HepG2 (cell line): ENCODE measurements around the gene TH. TPM values are rescaled to one million over a fixed set of nuclear protein-coding genes. Genes with fewer than 3 reads are reported as not detected.

Experiments
- ARNT2 ChIP-seq: sonication (generic); formaldehyde crosslinking; IDR thresholded peaks from 2 replicates; pipeline ENCODE4 v1.8.0; 2022; ENCODE audit warnings: mild to moderate bottlenecking, low read depth, missing genetic modification reagents, moderate library complexity
- ATAD3A ChIP-seq: sonication (generic); formaldehyde crosslinking; IDR thresholded peaks from 2 replicates; pipeline ENCODE4 v1.4.0; 2020; ENCODE audit warnings: missing genetic modification reagents
- CENPX ChIP-seq: sonication (generic); formaldehyde crosslinking; IDR thresholded peaks from 2 replicates; pipeline ENCODE4 v1.9.0; 2021; ENCODE audit warnings: mild to moderate bottlenecking, missing genetic modification reagents, moderate library complexity
- HMGA1 ChIP-seq: sonication (generic); formaldehyde crosslinking; conservative IDR thresholded peaks from 2 replicates; pipeline ENCODE4 v1.4.0; 2020; ENCODE audit warnings: missing genetic modification reagents
- HNRNPK ChIP-seq: fragments of 200-400 bp; formaldehyde crosslinking; IDR thresholded peaks from 2 replicates; pipeline ENCODE4 v1.6.1; 2018; ENCODE audit warnings: low read length, low read depth, moderate library complexity, mild to moderate bottlenecking; ENCODE audit not compliant: poor library complexity, severe bottlenecking
- NONO ChIP-seq, 2 experiments: fragments of 450-650 bp in 1 of 2; sonication (generic) in 1 of 2; formaldehyde crosslinking in 1 of 2; IDR thresholded peaks in 1 of 2; conservative IDR thresholded peaks in 1 of 2; 2 replicates each; pipeline versions ENCODE4 v1.6.1 to v1.8.0; 2017 to 2022; ENCODE audit warnings: mild to moderate bottlenecking in 1 of 2, missing genetic modification reagents in 1 of 2, moderate library complexity in 1 of 2
- SETDB1 ChIP-seq: sonication (generic); formaldehyde crosslinking; IDR thresholded peaks from 2 replicates; pipeline ENCODE4 v1.5.1; 2020; ENCODE audit warnings: missing genetic modification reagents, mild to moderate bottlenecking, borderline replicate concordance
- SMAD9 ChIP-seq: sonication (generic); formaldehyde crosslinking; IDR thresholded peaks from 2 replicates; pipeline ENCODE4 v1.5.1; 2020; ENCODE audit warnings: mild to moderate bottlenecking, missing genetic modification reagents
- SRF ChIP-seq: IDR thresholded peaks from 2 replicates; pipeline ENCODE4 v1.6.1; 2011; ENCODE audit warnings: mild to moderate bottlenecking, low read depth, low read length, moderate library complexity
- TAF1 ChIP-seq: sonication (generic); formaldehyde crosslinking; IDR thresholded peaks from 2 replicates; pipeline ENCODE4 v1.4.0; 2020; ENCODE audit warnings: missing genetic modification reagents
- ZNF33A ChIP-seq: sonication (generic); formaldehyde crosslinking; IDR thresholded peaks from 2 replicates; pipeline ENCODE4 v1.5.1; 2020; ENCODE audit warnings: missing genetic modification reagents, mild to moderate bottlenecking, moderate library complexity, borderline replicate concordance
- ZNF44 ChIP-seq: sonication (generic); formaldehyde crosslinking; IDR thresholded peaks from 2 replicates; pipeline ENCODE4 v1.5.1; 2020; ENCODE audit warnings: mild to moderate bottlenecking, missing genetic modification reagents
- ZNF512B ChIP-seq: sonication (generic); formaldehyde crosslinking; IDR thresholded peaks from 2 replicates; pipeline ENCODE4 v1.5.1; 2020; ENCODE audit warnings: missing genetic modification reagents, mild to moderate bottlenecking, borderline replicate concordance
- ZNF572 ChIP-seq: sonication (generic); formaldehyde crosslinking; IDR thresholded peaks from 2 replicates; pipeline ENCODE4 v1.5.1; 2020; ENCODE audit warnings: mild to moderate bottlenecking, missing genetic modification reagents
- ZNF749 ChIP-seq: sonication (generic); formaldehyde crosslinking; IDR thresholded peaks from 2 replicates; pipeline ENCODE4 v1.8.0; 2022; ENCODE audit warnings: mild to moderate bottlenecking, missing genetic modification reagents, moderate library complexity, borderline replicate concordance
- ZSCAN25 ChIP-seq: sonication (generic); formaldehyde crosslinking; IDR thresholded peaks from 2 replicates; pipeline ENCODE4 v1.8.0; 2022; ENCODE audit warnings: mild to moderate bottlenecking, missing genetic modification reagents
- polyA plus RNA-seq, 8 experiments: library from polyadenylated mRNA; depleted of rRNA in 3 of 8; stranded (reverse) in 7 of 8; unstranded in 1 of 8; fragments of >200 nt; fragmentation: Illumina TruSeq in 4 of 8; extraction: Trizol in 4 of 8; gene quantifications; 2 replicates each; pipeline versions ENCODE4 v1.2.1 to v1.2.3, GENCODE V29; 2011 to 2016; ENCODE audit warnings: low read depth in 4 of 8, missing spikeins in 1 of 8, mixed read lengths in 1 of 8; ENCODE audit not compliant: insufficient read depth in 1 of 8
- total RNA-seq, 5 experiments: library from RNA; depleted of rRNA; stranded (reverse); fragments of >200 nt; fragmentation: Illumina TruSeq; extraction: Trizol; gene quantifications; 2 replicates each; pipeline ENCODE4 v1.2.3, GENCODE V29; 2016; ENCODE audit warnings: low read depth in 1 of 5
- TF ChIP-seq, protein P1 (sequence below): sonication (generic); formaldehyde crosslinking; IDR thresholded peaks from 2 replicates; pipeline ENCODE4 v1.8.0; 2022; ENCODE audit warnings: low read depth, missing genetic modification reagents
- TF ChIP-seq, protein P2 (sequence below): sonication (generic); IDR thresholded peaks from 2 replicates; pipeline ENCODE4 v1.6.1; 2016; ENCODE audit warnings: low read depth, borderline replicate concordance
- TF ChIP-seq, protein P3 (sequence below): sonication (generic); formaldehyde crosslinking; IDR thresholded peaks from 2 replicates; pipeline ENCODE4 v1.8.1; 2023; ENCODE audit warnings: missing genetic modification reagents, inconsistent platforms, borderline replicate concordance
- TF ChIP-seq, protein P4 (sequence below): IDR thresholded peaks from 2 replicates; pipeline ENCODE4 v1.6.1; 2012; ENCODE audit warnings: inconsistent platforms

The TH gene
- total and polyA plus RNA-seq, 2 of the 13 experiments (the other 11 are each of a cell fraction or from before 2014, with no cell fraction given): 0.36 TPM; not detected in 1

DNA sequence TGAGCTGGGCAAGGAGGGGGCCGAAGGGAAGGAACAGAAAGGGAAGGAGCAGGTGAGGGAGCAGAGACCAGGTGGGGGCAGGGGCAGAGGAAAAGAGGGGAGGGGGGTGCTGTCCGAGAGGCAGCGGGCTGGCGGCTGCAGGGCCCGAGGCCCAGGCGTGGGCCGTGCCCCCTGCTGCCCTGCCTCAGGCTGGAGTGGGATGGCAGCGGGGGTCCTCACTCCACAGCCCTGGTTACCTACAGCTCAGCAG lies 34.7 kb downstream of the TH start (continued):
- TF ChIP-seq ARNT2 (CRISPR knock-in tag) (no peak), ZSCAN25 (CRISPR knock-in tag) (0 out of 2 replicates have a peak, but pooled peaks have one; percentile 34), SETDB1 (CRISPR knock-in tag) (no peak), ZNF33A (CRISPR knock-in tag) (no peak), NONO (IDR thresholded peaks at IDR 0.05) (no peak), NONO (CRISPR knock-in tag; conservative IDR thresholded peaks at IDR 0.05) (no peak; the same call in 1 of the 2 replicates), SMAD9 (CRISPR knock-in tag) (no peak), HMGA1 (CRISPR knock-in tag) (no peak), CENPX (CRISPR knock-in tag) (no peak), ZNF572 (no peak), ZNF749 (CRISPR knock-in tag) (peak; percentile 89; the same call in 1 of the 2 replicates), TAF1 (CRISPR knock-in tag) (no peak), SRF (no peak), ZNF512B (CRISPR knock-in tag) (0 out of 2 replicates have a peak, but pooled peaks have one; percentile 16), HNRNPK (peak; percentile 81), ZNF44 (CRISPR knock-in tag) (no peak), ATAD3A (CRISPR knock-in tag) (no peak)
- TF ChIP-seq, protein P1, sequence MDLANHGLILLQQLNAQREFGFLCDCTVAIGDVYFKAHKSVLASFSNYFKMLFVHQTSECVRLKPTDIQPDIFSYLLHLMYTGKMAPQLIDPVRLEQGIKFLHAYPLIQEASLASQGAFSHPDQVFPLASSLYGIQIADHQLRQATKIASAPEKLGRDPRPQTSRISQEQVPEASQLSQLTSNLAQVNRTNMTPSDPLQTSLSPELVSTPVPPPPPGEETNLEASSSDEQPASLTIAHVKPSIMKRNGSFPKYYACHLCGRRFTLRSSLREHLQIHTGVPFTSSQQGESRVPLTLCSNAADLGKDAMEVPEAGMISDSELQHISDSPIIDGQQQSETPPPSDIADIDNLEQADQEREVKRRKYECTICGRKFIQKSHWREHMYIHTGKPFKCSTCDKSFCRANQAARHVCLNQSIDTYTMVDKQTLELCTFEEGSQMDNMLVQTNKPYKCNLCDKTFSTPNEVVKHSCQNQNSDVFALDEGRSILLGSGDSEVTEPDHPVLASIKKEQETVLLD: no peak
- TF ChIP-seq, protein P2, sequence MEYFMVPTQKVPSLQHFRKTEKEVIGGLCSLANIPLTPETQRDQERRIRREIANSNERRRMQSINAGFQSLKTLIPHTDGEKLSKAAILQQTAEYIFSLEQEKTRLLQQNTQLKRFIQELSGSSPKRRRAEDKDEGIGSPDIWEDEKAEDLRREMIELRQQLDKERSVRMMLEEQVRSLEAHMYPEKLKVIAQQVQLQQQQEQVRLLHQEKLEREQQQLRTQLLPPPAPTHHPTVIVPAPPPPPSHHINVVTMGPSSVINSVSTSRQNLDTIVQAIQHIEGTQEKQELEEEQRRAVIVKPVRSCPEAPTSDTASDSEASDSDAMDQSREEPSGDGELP: no peak
- TF ChIP-seq, protein P3, sequence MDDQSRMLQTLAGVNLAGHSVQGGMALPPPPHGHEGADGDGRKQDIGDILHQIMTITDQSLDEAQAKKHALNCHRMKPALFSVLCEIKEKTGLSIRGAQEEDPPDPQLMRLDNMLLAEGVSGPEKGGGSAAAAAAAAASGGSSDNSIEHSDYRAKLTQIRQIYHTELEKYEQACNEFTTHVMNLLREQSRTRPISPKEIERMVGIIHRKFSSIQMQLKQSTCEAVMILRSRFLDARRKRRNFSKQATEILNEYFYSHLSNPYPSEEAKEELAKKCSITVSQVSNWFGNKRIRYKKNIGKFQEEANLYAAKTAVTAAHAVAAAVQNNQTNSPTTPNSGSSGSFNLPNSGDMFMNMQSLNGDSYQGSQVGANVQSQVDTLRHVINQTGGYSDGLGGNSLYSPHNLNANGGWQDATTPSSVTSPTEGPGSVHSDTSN (CRISPR knock-in tag): no peak
- TF ChIP-seq, protein P4, sequence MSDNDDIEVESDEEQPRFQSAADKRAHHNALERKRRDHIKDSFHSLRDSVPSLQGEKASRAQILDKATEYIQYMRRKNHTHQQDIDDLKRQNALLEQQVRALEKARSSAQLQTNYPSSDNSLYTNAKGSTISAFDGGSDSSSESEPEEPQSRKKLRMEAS: no peak
